Measurements from ENCODE around the gene UBXN11. TPM values are rescaled to one million over a fixed set of nuclear protein-coding genes. Genes with fewer than 3 reads are reported as not detected.

Gene UBXN11
- total RNA-seq, 1 donor from 2014 or later, result 30.3 TPM

DNA sequence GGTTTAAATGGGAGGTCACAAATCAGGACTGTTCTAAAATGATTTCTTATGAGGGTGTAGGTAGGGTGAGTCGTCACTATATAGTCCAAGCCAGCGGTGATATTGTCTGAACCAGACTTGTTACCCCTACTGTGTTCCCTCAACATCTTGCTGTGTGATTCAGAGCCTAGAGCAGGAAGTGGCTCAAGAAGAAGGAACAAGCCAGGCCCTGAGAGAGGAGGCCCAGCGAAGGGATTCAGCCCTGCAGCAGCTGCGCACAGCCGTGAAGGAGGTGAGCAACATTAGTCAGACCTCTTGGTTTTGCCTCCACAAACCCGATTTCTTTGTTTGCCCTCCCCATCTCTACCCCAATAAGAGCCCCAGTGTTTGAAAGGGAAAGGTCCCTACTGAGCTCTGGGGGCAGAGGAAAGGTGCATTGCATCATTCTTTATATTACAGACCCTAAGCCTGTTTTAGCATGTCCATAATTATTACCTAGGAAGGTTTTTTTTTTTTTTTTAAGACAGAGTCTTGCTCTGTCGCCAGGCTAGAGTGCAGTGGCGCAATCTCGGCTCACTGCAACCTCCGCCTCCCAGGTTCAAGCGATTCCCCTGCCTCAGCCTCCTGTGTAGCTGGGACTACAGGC lies 31.5 kb downstream of the UBXN11 start:
- no peak for DNase-seq (ENCODE audit: low spot score)

DNA sequence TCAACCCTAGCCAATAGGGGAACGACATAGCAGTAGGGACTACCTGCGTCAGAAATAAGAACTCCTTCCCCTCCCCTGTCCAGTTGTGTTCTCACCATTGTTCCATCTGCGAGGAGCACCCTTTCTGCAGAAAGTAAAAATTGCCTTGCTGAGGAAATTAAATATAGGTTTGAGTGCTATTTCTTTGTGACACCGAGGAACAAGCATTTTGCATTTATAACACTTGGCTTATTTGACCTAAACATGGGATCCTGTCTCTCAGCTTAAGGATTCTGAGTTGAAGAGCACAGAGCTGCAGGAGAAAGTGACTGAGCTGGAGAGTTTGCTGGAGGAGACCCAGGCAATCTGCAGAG lies 37.3 kb downstream of the UBXN11 start:
- no peak for DNase-seq (ENCODE audit: low spot score)

DNA sequence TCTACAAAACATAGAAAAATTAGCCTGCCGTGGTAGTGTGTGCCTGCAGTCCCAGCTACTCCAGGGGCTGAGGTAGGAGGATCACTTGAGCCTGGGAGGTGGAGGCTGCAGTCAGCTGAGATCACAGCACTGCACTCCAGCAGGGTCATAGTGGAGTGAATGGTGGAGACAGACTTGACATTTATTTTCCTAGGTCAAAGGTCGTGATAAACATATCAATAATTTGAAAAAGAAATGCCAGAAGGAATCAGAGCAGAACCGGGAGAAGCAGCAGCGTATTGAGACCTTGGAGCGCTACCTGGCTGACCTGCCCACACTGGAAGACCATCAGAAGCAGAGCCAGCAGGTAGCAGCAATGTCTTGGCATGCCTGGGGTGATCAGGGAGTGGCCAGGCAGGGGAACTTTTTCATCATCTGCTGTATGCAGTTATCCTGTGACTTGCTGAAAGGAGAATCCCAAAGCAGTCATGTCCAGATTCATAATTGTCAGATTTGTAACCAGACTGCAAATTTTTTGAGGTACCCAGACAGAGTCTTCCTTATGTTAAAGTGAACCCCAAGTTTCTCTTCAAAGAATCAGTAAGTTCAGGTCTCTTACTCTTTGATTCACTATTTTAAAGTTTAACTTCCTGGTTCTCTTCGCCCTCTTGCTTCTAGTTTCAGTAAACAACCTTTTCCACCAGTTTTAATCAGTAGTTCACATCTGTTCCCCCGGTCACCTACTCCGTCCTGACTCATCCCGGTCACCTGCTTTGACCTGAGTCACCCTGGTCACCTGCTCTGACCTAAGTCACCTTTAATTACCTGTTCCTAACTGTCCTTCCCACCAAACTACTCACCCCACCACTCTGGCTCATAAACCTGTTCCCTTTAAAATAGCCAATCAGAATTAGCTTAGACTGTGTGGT lies 37.9 kb downstream of the UBXN11 start:
- no peak for DNase-seq (ENCODE audit: low spot score)

DNA sequence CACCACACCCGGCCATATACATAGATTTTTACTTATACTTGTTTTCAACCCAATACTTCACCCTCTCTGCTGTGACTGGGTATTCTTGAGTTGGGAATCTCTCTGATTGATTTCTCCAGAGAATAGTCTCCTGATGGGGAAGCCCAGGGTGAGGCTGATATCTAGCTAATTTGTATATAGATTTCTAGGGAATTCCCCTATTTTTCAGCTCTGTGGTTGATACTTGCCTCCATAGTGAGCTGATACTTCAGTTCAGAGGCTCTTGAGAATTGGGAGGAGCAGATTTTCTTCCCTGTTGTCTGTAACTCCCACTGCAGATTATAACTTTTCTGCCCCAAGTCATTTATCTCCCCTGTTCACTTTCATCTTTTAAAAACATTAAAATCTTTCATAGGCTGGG lies 41.0 kb downstream of the UBXN11 start:
- DNase-seq (ENCODE audit: low spot score), result no peak

DNA sequence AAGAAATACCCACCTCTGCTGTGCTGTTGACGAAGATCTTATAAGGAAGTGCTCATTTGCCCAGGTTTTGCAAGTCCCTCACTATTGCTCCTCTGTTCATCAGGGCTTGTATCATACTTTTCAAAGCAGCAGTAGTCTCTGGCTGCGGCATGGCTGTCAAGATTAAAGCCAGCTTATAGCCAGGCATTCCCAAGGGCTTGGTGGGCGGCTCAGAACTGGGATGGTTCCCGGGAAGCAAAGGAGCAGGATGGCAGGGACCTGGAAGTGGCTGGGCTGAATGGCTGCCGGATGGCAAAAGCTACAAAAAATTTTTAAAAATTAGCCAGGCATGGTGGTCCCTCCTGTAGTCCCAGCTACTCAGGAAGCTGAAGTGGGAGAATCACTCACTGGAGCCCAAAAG lies 43.2 kb downstream of the UBXN11 start:
- no peak for DNase-seq (ENCODE audit: low spot score)

DNA sequence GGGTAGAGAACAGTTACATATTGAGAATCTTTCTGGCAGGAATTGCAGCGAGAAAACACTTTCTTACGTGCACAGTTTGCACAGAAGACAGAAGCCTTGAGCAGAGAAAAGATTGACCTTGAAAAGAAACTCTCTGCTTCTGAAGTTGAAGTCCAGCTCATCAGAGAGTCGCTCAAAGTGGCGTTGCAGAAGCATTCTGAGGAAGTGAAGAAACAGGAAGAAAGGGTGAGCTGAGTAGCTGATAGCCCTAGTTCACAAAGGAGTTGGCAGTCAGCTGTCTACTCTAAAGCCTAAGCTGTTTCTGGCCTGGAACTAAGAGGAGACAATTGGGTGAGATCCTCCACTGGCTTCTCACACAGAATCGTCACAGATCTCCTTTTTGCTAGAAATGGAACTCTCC lies 46.9 kb downstream of the UBXN11 start:
- no peak for DNase-seq (ENCODE audit: low spot score)

DNA sequence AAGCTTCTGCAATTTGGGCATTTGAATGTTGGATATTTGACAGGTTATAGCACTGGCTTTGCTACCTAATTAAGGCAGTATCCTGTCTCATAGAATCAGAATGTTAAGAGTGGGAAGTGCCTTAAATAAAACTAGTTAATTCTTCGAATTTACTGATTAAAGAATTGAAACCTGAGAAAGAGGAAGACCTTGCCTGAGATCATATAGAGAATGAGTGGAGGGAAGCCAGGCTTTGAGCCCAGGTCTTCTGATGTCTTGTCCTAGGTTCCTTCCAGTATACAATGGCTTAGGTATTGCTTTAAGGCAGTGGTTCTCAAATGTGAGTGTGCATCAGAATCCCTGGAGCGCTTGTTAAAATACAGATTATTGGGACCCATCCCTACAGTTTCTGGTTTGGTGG lies 47.4 kb downstream of the UBXN11 start:
- no peak for DNase-seq (ENCODE audit: low spot score)

DNA sequence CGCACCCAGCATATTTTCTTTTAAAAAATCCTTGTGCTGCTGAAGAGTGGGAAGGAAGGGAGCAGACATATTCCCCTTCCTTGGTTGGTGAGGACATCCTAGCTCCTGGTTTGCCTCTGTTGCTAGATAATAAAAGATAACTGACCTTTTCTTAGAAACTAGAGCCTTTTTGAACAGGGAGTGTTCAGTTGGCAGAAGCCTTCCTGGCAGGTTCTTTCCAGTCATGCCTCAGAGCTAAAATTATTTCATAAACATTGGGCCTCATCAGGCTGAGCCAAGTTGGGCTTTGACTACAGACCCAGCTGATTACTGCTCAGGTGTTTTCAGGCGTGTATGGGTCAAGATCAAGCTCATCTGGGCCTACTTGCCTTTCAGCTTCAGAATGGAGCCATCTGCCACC lies 49.2 kb downstream of the UBXN11 start:
- DNase-seq (ENCODE audit: low spot score), result no peak

DNA sequence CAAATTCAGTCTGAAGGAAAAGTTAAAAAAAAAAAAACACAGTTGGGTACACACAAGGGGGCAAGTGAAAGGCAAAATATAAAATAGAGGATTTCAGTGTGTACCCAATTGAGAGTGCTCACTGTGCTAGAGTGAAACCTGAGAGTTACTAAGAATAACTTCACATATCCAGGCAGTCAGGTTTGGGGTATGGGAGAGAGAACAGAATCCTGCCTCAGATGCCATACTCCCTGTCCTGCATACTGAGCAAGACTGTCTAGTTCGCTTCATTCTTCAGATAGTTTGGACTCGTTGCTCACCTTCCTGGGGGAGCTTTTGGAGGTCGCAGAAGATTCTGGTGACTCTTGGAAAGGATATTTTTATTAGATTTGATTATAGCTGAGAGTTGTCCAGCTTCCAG lies 52.0 kb downstream of the UBXN11 start:
- DNase-seq (ENCODE audit: low spot score), result no peak

DNA sequence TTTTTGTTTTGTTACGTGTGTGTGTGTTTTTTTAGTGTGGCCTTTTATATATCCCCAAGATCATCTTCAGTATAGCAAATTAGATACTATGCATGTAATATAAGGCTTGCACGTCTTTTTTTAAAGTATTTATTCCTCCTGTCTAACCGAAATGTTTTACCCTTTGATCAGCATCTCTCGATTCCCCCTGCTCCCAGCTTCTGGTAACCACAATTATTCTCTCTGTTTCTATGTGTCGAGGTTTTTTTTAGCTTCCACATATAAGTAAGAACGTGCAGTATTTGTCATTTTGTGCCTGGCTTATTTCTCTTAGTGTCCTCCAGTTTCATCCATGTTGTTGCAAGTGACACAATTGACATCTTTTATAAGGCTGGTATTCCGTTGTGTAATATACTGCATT lies 53.7 kb downstream of the UBXN11 start:
- no peak for DNase-seq (ENCODE audit: low spot score)

DNA sequence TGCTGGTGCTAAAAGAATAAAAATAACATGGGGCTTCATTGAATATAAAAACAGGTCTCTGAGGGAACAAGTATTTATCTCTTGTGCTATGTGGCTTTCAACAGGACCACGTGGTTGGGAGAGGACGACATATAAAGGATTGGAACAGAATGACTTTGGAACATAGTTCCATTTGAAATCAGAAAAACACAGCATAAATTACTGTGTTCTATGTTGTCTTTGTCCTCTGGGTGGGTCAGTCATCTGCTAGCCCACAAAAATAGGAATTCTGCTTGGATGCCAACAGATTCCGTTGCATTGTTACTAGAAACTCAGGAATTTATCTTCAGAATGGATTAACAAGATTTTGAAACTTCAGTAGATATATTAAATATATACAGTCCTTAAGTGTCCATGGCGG lies 66.5 kb downstream of the UBXN11 start:
- DNase-seq (ENCODE audit: low spot score), result no peak

DNA sequence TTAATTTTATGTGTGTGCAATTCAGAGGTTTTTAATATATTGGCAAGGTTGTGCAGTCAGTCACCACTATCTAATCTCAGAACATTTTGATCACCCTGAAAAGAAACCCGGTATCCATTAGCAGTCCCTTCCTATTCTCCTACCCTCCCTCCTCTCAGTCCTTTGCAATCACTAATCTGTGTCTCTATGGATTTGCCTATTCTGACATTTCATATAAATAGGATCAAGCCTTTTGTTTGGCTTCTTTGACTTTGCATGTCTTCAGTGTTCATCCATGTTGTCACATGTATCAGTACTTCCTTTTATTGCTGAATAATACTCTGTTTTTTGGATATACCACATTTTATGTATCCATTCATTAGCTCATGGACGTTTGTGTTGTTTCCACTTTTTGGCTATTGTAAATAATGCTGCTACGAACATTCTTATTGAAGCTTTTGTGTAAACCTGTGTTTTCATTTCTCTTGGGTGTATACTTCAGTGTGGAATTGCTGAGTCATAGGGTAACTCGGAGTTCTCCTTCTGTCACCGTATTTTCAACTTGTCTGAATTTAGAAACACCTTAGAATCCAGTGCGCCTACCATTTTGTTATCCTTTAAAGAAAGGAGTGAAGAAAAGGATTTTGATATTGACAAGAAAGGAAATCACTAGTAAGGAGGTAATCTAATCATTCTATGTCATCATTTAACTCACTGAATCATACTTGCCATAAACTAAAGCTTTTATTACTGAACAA lies 69.0 kb downstream of the UBXN11 start:
- DNase-seq (ENCODE audit: low spot score), result no peak

DNA sequence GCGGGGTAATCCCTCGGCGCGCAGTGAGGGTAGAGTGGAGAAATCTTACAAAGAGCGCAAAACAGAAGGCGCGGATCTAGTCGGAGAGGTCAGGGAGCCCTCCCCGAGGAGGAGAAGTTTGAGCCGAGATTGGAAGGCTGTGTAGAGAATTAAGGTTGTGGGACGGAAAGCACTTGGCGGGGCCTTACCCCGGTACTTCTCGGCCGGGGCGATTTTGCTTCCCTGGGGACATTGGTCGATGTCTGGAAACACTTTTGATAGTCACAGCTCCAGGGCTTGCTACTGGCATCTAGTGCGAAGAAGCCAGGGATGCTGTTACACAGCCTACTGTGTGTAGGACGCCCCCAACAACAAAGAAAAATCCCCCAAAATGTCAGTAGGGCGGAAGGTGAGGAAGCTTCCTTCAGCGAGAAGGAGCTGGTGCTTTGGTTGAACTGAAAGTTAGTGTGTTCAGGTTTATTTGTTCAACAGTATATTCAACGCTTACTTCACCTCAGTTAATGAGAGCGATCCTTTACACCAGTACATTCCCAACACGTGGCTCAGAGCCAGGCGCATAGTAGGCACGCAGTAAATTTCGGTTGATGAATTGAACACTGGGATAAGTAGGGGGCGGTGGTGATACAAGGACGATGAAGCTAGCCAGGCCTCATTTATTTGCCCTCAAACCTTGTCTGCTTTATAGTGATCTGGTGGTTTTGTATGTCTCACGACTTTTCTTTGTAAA lies 71.6 kb downstream of the UBXN11 start:
- no peak for DNase-seq (ENCODE audit: low spot score)

DNA sequence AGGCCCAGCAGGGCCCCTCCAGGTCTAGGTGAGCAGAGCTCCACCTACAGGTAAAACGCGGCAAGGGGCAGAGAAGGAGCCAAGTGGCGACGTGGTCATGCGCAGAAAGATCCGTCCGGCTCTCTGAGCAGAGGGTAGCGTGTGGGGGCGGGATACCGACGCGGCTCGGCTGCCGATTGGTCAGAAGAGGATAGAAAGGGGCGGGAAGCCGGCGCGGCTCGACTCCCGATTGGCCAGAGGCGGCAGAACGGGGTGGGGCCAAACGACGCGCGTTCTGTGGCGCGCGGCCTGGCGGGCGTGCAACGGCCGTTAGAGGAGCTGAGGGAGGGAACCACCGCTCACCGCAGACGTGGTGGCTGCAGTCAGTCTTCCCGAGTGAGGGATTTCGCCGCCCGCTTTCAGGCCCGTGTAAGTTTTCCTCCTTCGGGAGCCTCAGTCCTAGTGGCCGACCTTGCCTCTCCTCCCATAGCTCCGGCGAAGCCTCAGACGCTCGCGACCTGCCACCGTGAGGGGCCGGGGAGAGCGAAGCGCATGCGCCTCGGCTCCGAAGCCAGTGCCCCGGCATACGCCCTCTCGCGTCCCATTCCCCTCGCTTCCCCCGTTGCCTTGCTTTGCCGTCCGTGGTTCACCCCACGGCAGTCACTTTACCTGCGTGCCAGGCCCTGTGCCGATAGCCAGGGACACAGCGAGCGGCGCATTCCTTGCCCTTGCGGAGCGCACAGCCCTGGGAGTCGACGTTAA lies 72.4 kb downstream of the UBXN11 start, which contains the start of gene CEP85:
Gene CEP85 (plus strand): TSS at position 298 of the 741 bp plus-strand sequence. CDS start 5,584 bp downstream, outside the sequence.
- DNase-seq (ENCODE audit: low spot score), result peak; percentile 99

Other genes starting within 250 kb of the UBXN11 start
- 0.49 TPM for gene TRIM63, start 239.0 kb downstream of the UBXN11 start, total RNA-seq
- 21.8 TPM for gene PDIK1L, start 194.8 kb downstream of the UBXN11 start, total RNA-seq
- 7.9 TPM for gene FAM110D, start 147.6 kb downstream of the UBXN11 start, total RNA-seq
- not detected for gene C1orf232, start 137.7 kb downstream of the UBXN11 start, total RNA-seq
- 43.2 TPM for gene ZNF593, start 136.7 kb downstream of the UBXN11 start, total RNA-seq
- not detected for gene ZNF593OS, start 134.8 kb downstream of the UBXN11 start, total RNA-seq
- 40.6 TPM for gene CNKSR1, start 129.1 kb downstream of the UBXN11 start, total RNA-seq
- not detected for gene CATSPER4, start 116.0 kb downstream of the UBXN11 start, total RNA-seq
- gene CEP85, start 72.4 kb downstream of the UBXN11 start, total RNA-seq, result 13.1 TPM
- 145 TPM for gene SH3BGRL3, start 26.6 kb downstream of the UBXN11 start, total RNA-seq
- 9.8 TPM for gene CD52, start 11.3 kb upstream of the UBXN11 start, total RNA-seq
- 25.2 TPM for gene CRYBG2, start 47.5 kb upstream of the UBXN11 start, total RNA-seq
- 1.2 TPM for gene ZNF683, start 66.1 kb upstream of the UBXN11 start, total RNA-seq
- not detected for gene LIN28A, start 104.2 kb upstream of the UBXN11 start, total RNA-seq
- gene DHDDS, start 125.7 kb upstream of the UBXN11 start, total RNA-seq, result 59.7 TPM
- 400 TPM for gene HMGN2, start 165.8 kb upstream of the UBXN11 start, total RNA-seq
- 23.2 TPM for gene RPS6KA1, start 223.1 kb upstream of the UBXN11 start, total RNA-seq

All from ureter (tissue), 1 donor.